ENCODE measurements around the gene OPCML. TPM values are rescaled to one million over a fixed set of nuclear protein-coding genes. Genes with fewer than 3 reads are reported as not detected.

OPCML gene
- total RNA-seq, 3 donors from 2014 or later (not counting 1 experiment from before 2014, with no cell fraction given), result not detected

DNA sequence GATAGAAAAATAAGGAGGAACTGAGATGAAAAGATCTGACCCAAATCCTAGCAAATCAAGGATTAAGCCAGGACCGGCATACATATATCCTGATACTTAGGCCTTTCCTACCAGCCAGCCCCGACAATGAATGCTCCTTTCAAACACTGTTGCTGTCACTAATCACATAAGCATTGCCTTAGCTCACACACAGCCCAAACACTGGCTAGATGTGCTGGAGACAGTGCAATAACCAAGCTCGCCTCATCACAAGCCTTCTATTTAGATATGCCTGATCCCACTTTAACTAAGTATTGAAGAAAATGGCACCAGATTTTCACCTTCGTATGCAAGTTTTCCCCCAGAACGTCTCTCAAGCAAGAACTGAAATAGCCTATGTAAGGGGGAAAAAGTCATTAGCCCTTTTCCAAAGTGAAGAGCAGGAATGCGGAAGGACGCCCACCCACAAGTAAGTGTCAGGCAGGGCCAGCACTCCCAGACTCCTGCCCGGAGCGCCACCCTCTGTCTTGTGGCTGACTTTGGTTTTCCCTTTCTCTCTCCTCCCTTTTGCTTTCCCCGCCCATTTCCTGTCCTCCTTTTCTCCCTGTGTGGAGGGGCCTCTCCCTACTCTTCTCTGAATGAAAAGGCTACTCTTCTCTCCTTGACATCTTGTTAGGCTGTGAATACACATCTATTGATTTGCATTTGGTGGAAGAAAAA is 8.9 kb upstream of the OPCML start:
- DNase-seq (no peak), ATAC-seq (no peak)
- no peak overlapping the region for H3K4me3 Mint-ChIP-seq
- TF ChIP-seq, protein P1, sequence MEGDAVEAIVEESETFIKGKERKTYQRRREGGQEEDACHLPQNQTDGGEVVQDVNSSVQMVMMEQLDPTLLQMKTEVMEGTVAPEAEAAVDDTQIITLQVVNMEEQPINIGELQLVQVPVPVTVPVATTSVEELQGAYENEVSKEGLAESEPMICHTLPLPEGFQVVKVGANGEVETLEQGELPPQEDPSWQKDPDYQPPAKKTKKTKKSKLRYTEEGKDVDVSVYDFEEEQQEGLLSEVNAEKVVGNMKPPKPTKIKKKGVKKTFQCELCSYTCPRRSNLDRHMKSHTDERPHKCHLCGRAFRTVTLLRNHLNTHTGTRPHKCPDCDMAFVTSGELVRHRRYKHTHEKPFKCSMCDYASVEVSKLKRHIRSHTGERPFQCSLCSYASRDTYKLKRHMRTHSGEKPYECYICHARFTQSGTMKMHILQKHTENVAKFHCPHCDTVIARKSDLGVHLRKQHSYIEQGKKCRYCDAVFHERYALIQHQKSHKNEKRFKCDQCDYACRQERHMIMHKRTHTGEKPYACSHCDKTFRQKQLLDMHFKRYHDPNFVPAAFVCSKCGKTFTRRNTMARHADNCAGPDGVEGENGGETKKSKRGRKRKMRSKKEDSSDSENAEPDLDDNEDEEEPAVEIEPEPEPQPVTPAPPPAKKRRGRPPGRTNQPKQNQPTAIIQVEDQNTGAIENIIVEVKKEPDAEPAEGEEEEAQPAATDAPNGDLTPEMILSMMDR (IDR thresholded peaks at IDR 0.05), result no peak
- H3K4me1 Mint-ChIP-seq, result no peaks in the 10 kb centered on the region
- no peak overlapping the region for H3K27ac Mint-ChIP-seq
- WGBS (ENCODE audit: insufficient coverage), result 70% methylated on average over 10 of the region's 10 CpGs
- no peaks in the 10 kb centered on the region for H3K9me3 Mint-ChIP-seq
- Histone ChIP-seq H3K4me1 (ENCODE audit: control insufficient read depth, insufficient read depth, low read length) (no peaks in the 10 kb centered on the region), H3K36me3 (ENCODE audit: control insufficient read depth, insufficient read depth, low read length) (no peaks in the 10 kb centered on the region), H3K9me3 (ENCODE audit: control insufficient read depth, insufficient read depth, low read length) (peaks cover under 1% of the 10 kb centered on the region), H3K27me3 (ENCODE audit: control insufficient read depth, insufficient read depth, low read length) (peaks cover 2% of the 10 kb centered on the region), H3K4me3 (ENCODE audit: low read length) (no peak overlapping the region), H3K27ac (ENCODE audit: low read length) (no peak overlapping the region)
- no peaks in the 10 kb centered on the region for H3K36me3 Mint-ChIP-seq
- no peaks in the 10 kb centered on the region for H3K27me3 Mint-ChIP-seq (ENCODE audit: low read depth in 2 of 2)
- intact Hi-C loops (cut with micrococcal nuclease), result no loop called here

DNA sequence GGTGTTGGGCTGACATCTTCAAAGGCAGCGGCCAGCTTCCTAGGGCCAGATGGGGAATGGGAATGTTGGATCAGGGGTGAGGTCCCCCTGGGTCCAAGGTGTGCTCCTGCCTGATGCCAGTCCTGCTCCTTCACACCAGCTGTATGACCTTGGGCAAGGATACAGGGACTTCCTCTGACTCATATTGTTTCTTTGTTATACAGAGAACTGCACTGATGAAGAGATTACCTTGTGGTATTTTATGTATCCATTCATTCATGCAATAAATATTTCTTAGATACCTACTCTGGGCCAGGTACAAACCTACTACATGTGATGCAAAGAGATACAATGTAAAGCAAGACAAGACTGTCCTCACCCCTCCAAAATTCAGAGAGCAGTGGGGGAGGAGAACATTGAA is 3.9 kb upstream of the OPCML start:
- peaks cover 20 to 30% of the 10 kb centered on the region in 2 donors for H3K27me3 Mint-ChIP-seq (ENCODE audit: low read depth in 2 of 2)
- 100% methylated on average over 1 of the region's 1 CpG for WGBS (ENCODE audit: insufficient coverage)
- no peak overlapping the region for H3K4me3 Mint-ChIP-seq
- Histone ChIP-seq H3K4me1 (ENCODE audit: control insufficient read depth, insufficient read depth, low read length) (no peaks in the 10 kb centered on the region), H3K4me3 (ENCODE audit: low read length) (no peak overlapping the region), H3K27me3 (ENCODE audit: control insufficient read depth, insufficient read depth, low read length) (no peaks in the 10 kb centered on the region), H3K27ac (ENCODE audit: low read length) (no peak overlapping the region), H3K9me3 (ENCODE audit: control insufficient read depth, insufficient read depth, low read length) (no peaks in the 10 kb centered on the region), H3K36me3 (ENCODE audit: control insufficient read depth, insufficient read depth, low read length) (no peaks in the 10 kb centered on the region)
- no peak overlapping the region for H3K27ac Mint-ChIP-seq
- intact Hi-C loops (cut with micrococcal nuclease), result no loop called here
- TF ChIP-seq, protein P1 (IDR thresholded peaks at IDR 0.05), result no peak
- H3K9me3 Mint-ChIP-seq, result no peaks in the 10 kb centered on the region
- H3K4me1 Mint-ChIP-seq, result no peaks in the 10 kb centered on the region
- H3K36me3 Mint-ChIP-seq, result no peaks in the 10 kb centered on the region
- DNase-seq (no peak), ATAC-seq (no peak)

DNA sequence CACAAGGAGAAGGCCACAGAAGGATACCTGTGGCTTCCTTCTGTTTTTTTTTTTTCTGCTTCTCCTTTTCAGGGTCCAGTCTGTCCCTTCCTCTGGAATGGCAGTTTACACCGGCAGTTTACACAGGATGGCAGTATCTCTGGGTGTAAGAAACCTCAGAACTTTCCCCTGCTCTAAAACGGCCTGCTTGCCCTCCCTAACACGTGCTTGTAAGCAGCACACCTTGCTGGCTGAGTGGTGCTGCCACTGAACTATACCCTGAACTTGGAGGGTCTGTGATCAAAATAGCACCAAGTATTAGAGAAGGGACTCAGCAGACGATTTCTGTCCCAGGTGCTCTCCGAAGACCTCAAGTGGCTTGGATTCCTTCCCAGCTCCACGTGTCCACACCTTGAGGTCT is 904 bp upstream of the OPCML start:
- Mint-ChIP-seq H3K4me1 (no peaks in the 10 kb centered on the region), H3K4me3 (no peak overlapping the region), H3K36me3 (no peaks in the 10 kb centered on the region), H3K27ac (no peak overlapping the region), H3K9me3 (no peaks in the 10 kb centered on the region), H3K27me3 (ENCODE audit: low read depth in 2 of 2) (peaks cover 35 to 46% of the 10 kb centered on the region in 2 donors)
- H3K27me3 ChIP-seq (ENCODE audit: control insufficient read depth, insufficient read depth, low read length), result no peaks in the 10 kb centered on the region
- 39% methylated on average over 6 of the region's 6 CpGs for WGBS (ENCODE audit: insufficient coverage)
- TF ChIP-seq, protein P1 (IDR thresholded peaks at IDR 0.05), result no peak
- H3K36me3 ChIP-seq (ENCODE audit: control insufficient read depth, insufficient read depth, low read length), result no peaks in the 10 kb centered on the region
- no peak overlapping the region for H3K4me3 ChIP-seq (ENCODE audit: low read length)
- no peak overlapping the region for H3K27ac ChIP-seq (ENCODE audit: low read length)
- H3K4me1 ChIP-seq (ENCODE audit: control insufficient read depth, insufficient read depth, low read length), result no peaks in the 10 kb centered on the region
- intact Hi-C loops (cut with micrococcal nuclease), result no loop called here
- no peak for ATAC-seq
- peaks cover under 1% of the 10 kb centered on the region for H3K9me3 ChIP-seq (ENCODE audit: control insufficient read depth, insufficient read depth, low read length)
- DNase-seq, result no peak

DNA sequence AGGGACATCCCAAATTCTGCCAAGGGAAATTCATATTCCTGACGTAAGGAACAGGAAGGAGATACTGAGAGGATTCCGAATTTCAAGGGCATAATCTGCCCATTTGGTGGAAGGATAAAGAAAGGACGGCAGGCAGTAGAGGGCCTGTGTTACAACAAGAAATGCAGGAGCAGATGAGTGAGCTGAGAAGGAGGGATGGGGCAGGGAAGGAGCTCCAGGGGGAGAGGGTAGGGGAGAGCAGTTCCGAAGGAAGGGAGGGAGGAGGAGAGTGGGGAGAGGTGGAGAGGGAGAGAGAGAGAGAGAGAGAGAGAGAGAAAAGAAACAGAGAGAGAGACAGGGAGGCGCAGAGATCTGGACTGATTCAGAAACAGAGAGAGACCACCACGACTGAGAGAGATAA is 843 bp downstream of the OPCML start:
- Histone ChIP-seq H3K4me1 (ENCODE audit: control insufficient read depth, insufficient read depth, low read length) (no peaks in the 10 kb centered on the region), H3K36me3 (ENCODE audit: control insufficient read depth, insufficient read depth, low read length) (no peaks in the 10 kb centered on the region), H3K27ac (ENCODE audit: low read length) (no peak overlapping the region), H3K27me3 (ENCODE audit: control insufficient read depth, insufficient read depth, low read length) (no peaks in the 10 kb centered on the region), H3K9me3 (ENCODE audit: control insufficient read depth, insufficient read depth, low read length) (peaks cover 4% of the 10 kb centered on the region), H3K4me3 (ENCODE audit: low read length) (no peak overlapping the region)
- Mint-ChIP-seq H3K9me3 (no peaks in the 10 kb centered on the region), H3K4me1 (no peaks in the 10 kb centered on the region), H3K27ac (no peak overlapping the region), H3K36me3 (no peaks in the 10 kb centered on the region), H3K27me3 (ENCODE audit: low read depth in 2 of 2) (peaks cover 35 to 46% of the 10 kb centered on the region in 2 donors), H3K4me3 (no peak overlapping the region)
- TF ChIP-seq, protein P1 (IDR thresholded peaks at IDR 0.05), result no peak
- ATAC-seq (no peak), DNase-seq (no peak)
- WGBS (ENCODE audit: insufficient coverage), result 18% methylated on average over 6 of the region's 6 CpGs
- intact Hi-C loops (cut with micrococcal nuclease), result no loop called here

All from natural killer cell (primary cell).